Gastroesophageal sphincter (tissue), 3 donors: ENCODE results near the gene BMPR2.

Experiments used
- CTCF ChIP-seq, 4 experiments: fragments of 200-600 bp in 2 of 4; fragments of 450-650 bp in 2 of 4; sonication (generic) in 1 of 4; IDR thresholded peaks; one replicate each; pipeline ENCODE4 v1.5.1; 2017 to 2019; ENCODE audit warnings: antibody characterized with exemption in 4 of 4, mild to moderate bottlenecking in 2 of 4, moderate library complexity in 2 of 4
- POLR2AphosphoS5 ChIP-seq: sonication (generic); formaldehyde crosslinking; IDR thresholded peaks from one replicate; pipeline ENCODE4 v1.6.1; 2017; ENCODE audit warnings: antibody characterized with exemption

DNA sequence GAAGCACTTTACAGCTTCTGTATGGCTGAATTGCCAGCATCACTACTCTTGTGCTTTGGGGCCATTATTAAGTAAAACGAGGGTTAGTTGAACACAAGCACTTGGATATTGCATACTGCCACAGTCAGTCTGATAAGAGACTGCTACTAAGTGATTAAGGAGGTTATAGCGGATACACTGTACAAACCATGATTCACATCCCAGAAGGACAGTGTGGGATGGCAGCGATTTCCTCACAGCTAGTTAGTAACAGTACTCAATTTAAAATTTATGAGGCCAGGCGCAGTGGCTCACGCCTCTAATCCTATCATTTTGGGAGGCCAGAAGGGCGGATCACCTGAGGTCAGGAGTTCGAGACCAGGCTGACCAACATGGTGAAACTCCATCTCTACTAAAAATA is 2.6 kb upstream of the BMPR2 start:
- no peak for TF ChIP-seq CTCF (IDR thresholded peaks at IDR 0.05)
- TF ChIP-seq POLR2AphosphoS5: no peak
